Measurements from ENCODE around the gene AGBL1.

GRCh38 chr15:86558686-86559085, 479.0 kb downstream of the AGBL1 start:
- no peak for TF ChIP-seq EZH2 (IDR thresholded peaks at IDR 0.05; ENCODE audit: insufficient read depth, poor library complexity, severe bottlenecking)
- TF ChIP-seq EZH2phosphoT487 (IDR thresholded peaks at IDR 0.05; ENCODE audit: insufficient read depth, low read depth): no peak

Measured in GM23248 (cell line).